ENCODE results near the gene PARP8. TPM values are rescaled to one million over a fixed set of nuclear protein-coding genes. Genes with fewer than 3 reads are reported as not detected.

PARP8 gene
- total RNA-seq, 1 experiment from 2014 or later, result 8.1 TPM

Other genes with a start within 250 kb of the PARP8 start
- gene EMB, start 225.3 kb upstream of the PARP8 start, total RNA-seq (2014; rRNA removed; shearing (Covaris generic)), result not detected in 2 replicates

Data from HT-29 (cell line).